ENCODE data around the gene VSX2. TPM values are rescaled to one million over a fixed set of nuclear protein-coding genes. Genes with fewer than 3 reads are reported as not detected.

Gene VSX2
- total and polyA plus RNA-seq, 2 experiments from 2014 or later = 0.49 to 0.52 TPM

DNA sequence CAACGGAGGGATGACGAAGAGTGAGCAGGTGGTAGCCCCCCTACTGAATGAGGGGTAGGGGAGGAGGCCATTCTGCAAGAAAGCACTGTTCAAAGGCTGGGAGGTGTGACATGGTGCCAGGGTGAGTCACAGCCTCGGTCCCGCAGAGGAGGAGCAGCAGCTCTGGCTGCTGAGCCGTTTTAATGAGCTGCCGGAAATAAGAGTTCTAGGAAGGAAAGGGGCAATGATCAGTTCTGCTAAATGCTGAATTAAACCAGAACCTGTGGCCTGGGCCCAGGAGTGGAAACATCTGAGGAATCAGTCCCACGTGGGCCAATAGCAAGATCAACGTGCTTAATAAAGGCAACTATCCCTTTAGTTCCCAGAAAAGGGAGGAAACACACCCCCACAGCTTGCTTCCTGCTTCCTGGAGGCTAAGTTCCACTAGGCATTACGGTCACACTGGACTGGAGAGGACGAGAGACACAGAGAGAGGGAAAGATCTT lies 59.9 kb downstream of the VSX2 start:
- H3K36me3 ChIP-seq (ENCODE audit: insufficient read depth) = peaks cover 20% of the 10 kb centered on the region
- ATAC-seq (no peak), DNase-seq (ENCODE audit: low spot score) (no peak)
- no peak overlapping the region for H3K27ac ChIP-seq (ENCODE audit: low read depth)
- no peak overlapping the region for H2AFZ ChIP-seq
- TF ChIP-seq STAT1 (IDR thresholded peaks at IDR 0.05; ENCODE audit: unreplicated experiment) = no peak
- TF ChIP-seq CREB1 (CRISPR knock-in tag; IDR thresholded peaks at IDR 0.05; ENCODE audit: low read depth) = no peak
- no peak for TF ChIP-seq ZNF331 (CRISPR knock-in tag; IDR thresholded peaks at IDR 0.05; ENCODE audit: low read depth)
- TF ChIP-seq ZNF114 (CRISPR knock-in tag; IDR thresholded peaks at IDR 0.05) = no peak
- TF ChIP-seq, protein P1, sequence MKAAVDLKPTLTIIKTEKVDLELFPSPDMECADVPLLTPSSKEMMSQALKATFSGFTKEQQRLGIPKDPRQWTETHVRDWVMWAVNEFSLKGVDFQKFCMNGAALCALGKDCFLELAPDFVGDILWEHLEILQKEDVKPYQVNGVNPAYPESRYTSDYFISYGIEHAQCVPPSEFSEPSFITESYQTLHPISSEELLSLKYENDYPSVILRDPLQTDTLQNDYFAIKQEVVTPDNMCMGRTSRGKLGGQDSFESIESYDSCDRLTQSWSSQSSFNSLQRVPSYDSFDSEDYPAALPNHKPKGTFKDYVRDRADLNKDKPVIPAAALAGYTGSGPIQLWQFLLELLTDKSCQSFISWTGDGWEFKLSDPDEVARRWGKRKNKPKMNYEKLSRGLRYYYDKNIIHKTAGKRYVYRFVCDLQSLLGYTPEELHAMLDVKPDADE (IDR thresholded peaks at IDR 0.05) = no peak
- TF ChIP-seq, protein P2, sequence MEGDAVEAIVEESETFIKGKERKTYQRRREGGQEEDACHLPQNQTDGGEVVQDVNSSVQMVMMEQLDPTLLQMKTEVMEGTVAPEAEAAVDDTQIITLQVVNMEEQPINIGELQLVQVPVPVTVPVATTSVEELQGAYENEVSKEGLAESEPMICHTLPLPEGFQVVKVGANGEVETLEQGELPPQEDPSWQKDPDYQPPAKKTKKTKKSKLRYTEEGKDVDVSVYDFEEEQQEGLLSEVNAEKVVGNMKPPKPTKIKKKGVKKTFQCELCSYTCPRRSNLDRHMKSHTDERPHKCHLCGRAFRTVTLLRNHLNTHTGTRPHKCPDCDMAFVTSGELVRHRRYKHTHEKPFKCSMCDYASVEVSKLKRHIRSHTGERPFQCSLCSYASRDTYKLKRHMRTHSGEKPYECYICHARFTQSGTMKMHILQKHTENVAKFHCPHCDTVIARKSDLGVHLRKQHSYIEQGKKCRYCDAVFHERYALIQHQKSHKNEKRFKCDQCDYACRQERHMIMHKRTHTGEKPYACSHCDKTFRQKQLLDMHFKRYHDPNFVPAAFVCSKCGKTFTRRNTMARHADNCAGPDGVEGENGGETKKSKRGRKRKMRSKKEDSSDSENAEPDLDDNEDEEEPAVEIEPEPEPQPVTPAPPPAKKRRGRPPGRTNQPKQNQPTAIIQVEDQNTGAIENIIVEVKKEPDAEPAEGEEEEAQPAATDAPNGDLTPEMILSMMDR (conservative IDR thresholded peaks at IDR 0.05; ENCODE audit: low read depth in 2 of 2) = no peak
- TF ChIP-seq EZH2 (IDR thresholded peaks at IDR 0.05; ENCODE audit: low read depth, unreplicated experiment) = no peak
- TF ChIP-seq POLR2AphosphoS5 (IDR thresholded peaks at IDR 0.05; ENCODE audit: low read depth) = no peak
- TF ChIP-seq, protein P3, sequence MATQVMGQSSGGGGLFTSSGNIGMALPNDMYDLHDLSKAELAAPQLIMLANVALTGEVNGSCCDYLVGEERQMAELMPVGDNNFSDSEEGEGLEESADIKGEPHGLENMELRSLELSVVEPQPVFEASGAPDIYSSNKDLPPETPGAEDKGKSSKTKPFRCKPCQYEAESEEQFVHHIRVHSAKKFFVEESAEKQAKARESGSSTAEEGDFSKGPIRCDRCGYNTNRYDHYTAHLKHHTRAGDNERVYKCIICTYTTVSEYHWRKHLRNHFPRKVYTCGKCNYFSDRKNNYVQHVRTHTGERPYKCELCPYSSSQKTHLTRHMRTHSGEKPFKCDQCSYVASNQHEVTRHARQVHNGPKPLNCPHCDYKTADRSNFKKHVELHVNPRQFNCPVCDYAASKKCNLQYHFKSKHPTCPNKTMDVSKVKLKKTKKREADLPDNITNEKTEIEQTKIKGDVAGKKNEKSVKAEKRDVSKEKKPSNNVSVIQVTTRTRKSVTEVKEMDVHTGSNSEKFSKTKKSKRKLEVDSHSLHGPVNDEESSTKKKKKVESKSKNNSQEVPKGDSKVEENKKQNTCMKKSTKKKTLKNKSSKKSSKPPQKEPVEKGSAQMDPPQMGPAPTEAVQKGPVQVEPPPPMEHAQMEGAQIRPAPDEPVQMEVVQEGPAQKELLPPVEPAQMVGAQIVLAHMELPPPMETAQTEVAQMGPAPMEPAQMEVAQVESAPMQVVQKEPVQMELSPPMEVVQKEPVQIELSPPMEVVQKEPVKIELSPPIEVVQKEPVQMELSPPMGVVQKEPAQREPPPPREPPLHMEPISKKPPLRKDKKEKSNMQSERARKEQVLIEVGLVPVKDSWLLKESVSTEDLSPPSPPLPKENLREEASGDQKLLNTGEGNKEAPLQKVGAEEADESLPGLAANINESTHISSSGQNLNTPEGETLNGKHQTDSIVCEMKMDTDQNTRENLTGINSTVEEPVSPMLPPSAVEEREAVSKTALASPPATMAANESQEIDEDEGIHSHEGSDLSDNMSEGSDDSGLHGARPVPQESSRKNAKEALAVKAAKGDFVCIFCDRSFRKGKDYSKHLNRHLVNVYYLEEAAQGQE (IDR thresholded peaks at IDR 0.05; ENCODE audit: unreplicated experiment) = no peak
- TF ChIP-seq, protein P4, sequence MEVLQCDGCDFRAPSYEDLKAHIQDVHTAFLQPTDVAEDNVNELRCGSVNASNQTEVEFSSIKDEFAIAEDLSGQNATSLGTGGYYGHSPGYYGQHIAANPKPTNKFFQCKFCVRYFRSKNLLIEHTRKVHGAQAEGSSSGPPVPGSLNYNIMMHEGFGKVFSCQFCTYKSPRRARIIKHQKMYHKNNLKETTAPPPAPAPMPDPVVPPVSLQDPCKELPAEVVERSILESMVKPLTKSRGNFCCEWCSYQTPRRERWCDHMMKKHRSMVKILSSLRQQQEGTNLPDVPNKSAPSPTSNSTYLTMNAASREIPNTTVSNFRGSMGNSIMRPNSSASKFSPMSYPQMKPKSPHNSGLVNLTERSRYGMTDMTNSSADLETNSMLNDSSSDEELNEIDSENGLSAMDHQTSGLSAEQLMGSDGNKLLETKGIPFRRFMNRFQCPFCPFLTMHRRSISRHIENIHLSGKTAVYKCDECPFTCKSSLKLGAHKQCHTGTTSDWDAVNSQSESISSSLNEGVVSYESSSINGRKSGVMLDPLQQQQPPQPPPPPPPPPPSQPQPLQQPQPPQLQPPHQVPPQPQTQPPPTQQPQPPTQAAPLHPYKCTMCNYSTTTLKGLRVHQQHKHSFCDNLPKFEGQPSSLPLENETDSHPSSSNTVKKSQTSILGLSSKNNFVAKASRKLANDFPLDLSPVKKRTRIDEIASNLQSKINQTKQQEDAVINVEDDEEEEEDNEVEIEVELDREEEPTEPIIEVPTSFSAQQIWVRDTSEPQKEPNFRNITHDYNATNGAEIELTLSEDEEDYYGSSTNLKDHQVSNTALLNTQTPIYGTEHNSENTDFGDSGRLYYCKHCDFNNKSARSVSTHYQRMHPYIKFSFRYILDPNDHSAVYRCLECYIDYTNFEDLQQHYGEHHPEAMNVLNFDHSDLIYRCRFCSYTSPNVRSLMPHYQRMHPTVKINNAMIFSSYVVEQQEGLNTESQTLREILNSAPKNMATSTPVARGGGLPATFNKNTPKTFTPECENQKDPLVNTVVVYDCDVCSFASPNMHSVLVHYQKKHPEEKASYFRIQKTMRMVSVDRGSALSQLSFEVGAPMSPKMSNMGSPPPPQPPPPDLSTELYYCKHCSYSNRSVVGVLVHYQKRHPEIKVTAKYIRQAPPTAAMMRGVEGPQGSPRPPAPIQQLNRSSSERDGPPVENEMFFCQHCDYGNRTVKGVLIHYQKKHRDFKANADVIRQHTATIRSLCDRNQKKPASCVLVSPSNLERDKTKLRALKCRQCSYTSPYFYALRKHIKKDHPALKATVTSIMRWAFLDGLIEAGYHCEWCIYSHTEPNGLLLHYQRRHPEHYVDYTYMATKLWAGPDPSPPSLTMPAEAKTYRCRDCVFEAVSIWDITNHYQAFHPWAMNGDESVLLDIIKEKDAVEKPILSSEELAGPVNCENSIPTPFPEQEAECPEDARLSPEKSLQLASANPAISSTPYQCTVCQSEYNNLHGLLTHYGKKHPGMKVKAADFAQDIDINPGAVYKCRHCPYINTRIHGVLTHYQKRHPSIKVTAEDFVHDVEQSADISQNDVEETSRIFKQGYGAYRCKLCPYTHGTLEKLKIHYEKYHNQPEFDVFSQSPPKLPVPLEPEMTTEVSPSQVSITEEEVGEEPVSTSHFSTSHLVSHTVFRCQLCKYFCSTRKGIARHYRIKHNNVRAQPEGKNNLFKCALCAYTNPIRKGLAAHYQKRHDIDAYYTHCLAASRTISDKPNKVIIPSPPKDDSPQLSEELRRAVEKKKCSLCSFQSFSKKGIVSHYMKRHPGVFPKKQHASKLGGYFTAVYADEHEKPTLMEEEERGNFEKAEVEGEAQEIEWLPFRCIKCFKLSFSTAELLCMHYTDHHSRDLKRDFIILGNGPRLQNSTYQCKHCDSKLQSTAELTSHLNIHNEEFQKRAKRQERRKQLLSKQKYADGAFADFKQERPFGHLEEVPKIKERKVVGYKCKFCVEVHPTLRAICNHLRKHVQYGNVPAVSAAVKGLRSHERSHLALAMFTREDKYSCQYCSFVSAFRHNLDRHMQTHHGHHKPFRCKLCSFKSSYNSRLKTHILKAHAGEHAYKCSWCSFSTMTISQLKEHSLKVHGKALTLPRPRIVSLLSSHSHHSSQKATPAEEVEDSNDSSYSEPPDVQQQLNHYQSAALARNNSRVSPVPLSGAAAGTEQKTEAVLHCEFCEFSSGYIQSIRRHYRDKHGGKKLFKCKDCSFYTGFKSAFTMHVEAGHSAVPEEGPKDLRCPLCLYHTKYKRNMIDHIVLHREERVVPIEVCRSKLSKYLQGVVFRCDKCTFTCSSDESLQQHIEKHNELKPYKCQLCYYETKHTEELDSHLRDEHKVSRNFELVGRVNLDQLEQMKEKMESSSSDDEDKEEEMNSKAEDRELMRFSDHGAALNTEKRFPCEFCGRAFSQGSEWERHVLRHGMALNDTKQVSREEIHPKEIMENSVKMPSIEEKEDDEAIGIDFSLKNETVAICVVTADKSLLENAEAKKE (CRISPR knock-in tag; IDR thresholded peaks at IDR 0.05) = no peak
- no peak overlapping the region for H3K4me2 ChIP-seq
- Mint-ChIP-seq H3K27me3 (ENCODE audit: insufficient read depth, low read depth, poor library complexity) (peaks cover 10% of the 10 kb centered on the region), H3K4me3 (no peak overlapping the region), H3K9me3 (no peaks in the 10 kb centered on the region), H3K4me1 (peaks cover 29% of the 10 kb centered on the region), H3K36me3 (ENCODE audit: low read depth) (peaks cover 49% of the 10 kb centered on the region), H3K27ac (no peak overlapping the region; the same call in 1 of the 2 replicates)
- H3K4me3 ChIP-seq = no peak overlapping the region
- peaks cover 5% of the 10 kb centered on the region; the same call in 1 of the 2 replicates for H3F3A ChIP-seq (replicated peaks; ENCODE audit: low read depth)
- H3K79me2 ChIP-seq (replicated peaks; ENCODE audit: insufficient read depth) = peaks cover 53% of the 10 kb centered on the region
- no peaks in the 10 kb centered on the region for H3K9me2 ChIP-seq (ENCODE audit: insufficient read depth)
- H3K4me1 ChIP-seq (ENCODE audit: insufficient read depth) = 0 out of 2 replicates have a peak, but pooled peaks cover 4% of the 10 kb centered on the region
- no peaks in the 10 kb centered on the region for H3K27me3 ChIP-seq (ENCODE audit: insufficient read depth)
- peaks cover 28% of the 10 kb centered on the region for H4K20me1 ChIP-seq (replicated peaks; ENCODE audit: insufficient read depth)
